ENCODE measurements around the gene TNNT2.

The TNNT2 gene

GRCh38 chr1:201345081-201345355 lies 32.5 kb downstream of the TNNT2 start:
- H3K4me2 ChIP-seq (ENCODE audit: insufficient read depth, low read length, poor library complexity, severe bottlenecking): no peak overlapping the region
- H2AFZ ChIP-seq (ENCODE audit: low read length): no peak overlapping the region
- H3K27ac ChIP-seq (replicated peaks; ENCODE audit: low read length): no peak overlapping the region
- H3K79me1 ChIP-seq (ENCODE audit: low read depth, low read length): no peaks in the 10 kb centered on the region
- no peak overlapping the region for H3K9ac ChIP-seq (ENCODE audit: low read depth, low read length, poor library complexity)
- no peak overlapping the region for H2BK12ac ChIP-seq (ENCODE audit: low read length)
- H2BK15ac ChIP-seq (ENCODE audit: low read length): no peak overlapping the region
- H4K8ac ChIP-seq (ENCODE audit: low read depth, low read length): no peak overlapping the region
- DNase-seq (ENCODE audit: low spot score): no peak
- no peak overlapping the region for H3K14ac ChIP-seq (ENCODE audit: low read length)
- H2AK5ac ChIP-seq (ENCODE audit: low read depth, low read length): no peak overlapping the region
- no peak overlapping the region for H2BK120ac ChIP-seq (ENCODE audit: low read depth, low read length)
- H3K18ac ChIP-seq (ENCODE audit: low read length): no peak overlapping the region
- no peaks in the 10 kb centered on the region for H3K9me3 ChIP-seq (replicated peaks in 1 of 2; ENCODE audit: control insufficient read depth in 2 of 2, insufficient read depth in 1 of 2, low read depth in 1 of 2, low read length in 2 of 2)
- H3K4ac ChIP-seq (ENCODE audit: low read length): no peak overlapping the region
- peaks cover 0 to 8% of the 10 kb centered on the region in 2 donors for H3K4me1 ChIP-seq (ENCODE audit: control insufficient read depth in 2 of 2, insufficient read depth in 1 of 2, low read depth in 1 of 2, low read length in 2 of 2)
- no peak overlapping the region for H3K23ac ChIP-seq (ENCODE audit: low read depth, low read length, poor library complexity)
- H3K36me3 ChIP-seq (replicated peaks in 1 of 2; ENCODE audit: control insufficient read depth in 2 of 2, insufficient read depth in 2 of 2, low read length in 2 of 2): no peaks in the 10 kb centered on the region
- no peak overlapping the region for H2BK5ac ChIP-seq (ENCODE audit: low read length)
- WGBS, 2 donors (ENCODE audit: extremely low coverage in 2 of 2, insufficient read length in 2 of 2, insufficient replicate concordance in 1 of 2): no CpG with 5 or more reads among the region's 5 CpGs
- H4K91ac ChIP-seq (ENCODE audit: low read depth, low read length, poor library complexity): no peak overlapping the region
- no peak overlapping the region for H3K4me3 ChIP-seq (ENCODE audit: low read length in 2 of 2)
- H3K27me3 ChIP-seq (ENCODE audit: control insufficient read depth in 3 of 3, insufficient read depth in 3 of 3, low read depth in 1 of 3, low read length in 3 of 3): peaks cover 0 to 18% (median 0%) of the 10 kb centered on the region in 3 experiments

- no peak overlapping the region for H2AK5ac ChIP-seq (ENCODE audit: low read depth, low read length)
- peak overlapping the region; percentile 23 for H3K18ac ChIP-seq (ENCODE audit: low read length)
- H3K4me1 ChIP-seq (ENCODE audit: control insufficient read depth in 2 of 2, insufficient read depth in 1 of 2, low read depth in 1 of 2, low read length in 2 of 2): peaks cover 0 to 7% of the 10 kb centered on the region in 2 donors
- H2BK120ac ChIP-seq (ENCODE audit: low read depth, low read length): no peak overlapping the region
- H3K4ac ChIP-seq (ENCODE audit: low read length): no peak overlapping the region
- H3K27me3 ChIP-seq (ENCODE audit: control insufficient read depth in 3 of 3, insufficient read depth in 3 of 3, low read depth in 1 of 3, low read length in 3 of 3): peaks cover 0 to 15% (median 0%) of the 10 kb centered on the region in 3 experiments
- no peak overlapping the region for H4K8ac ChIP-seq (ENCODE audit: low read depth, low read length)
- H3K4me3 ChIP-seq (ENCODE audit: low read length in 2 of 2): no peak overlapping the region
- no peak overlapping the region for H2BK15ac ChIP-seq (ENCODE audit: low read length)
- no peak overlapping the region for H4K91ac ChIP-seq (ENCODE audit: low read depth, low read length, poor library complexity)
- H3K4me2 ChIP-seq (ENCODE audit: insufficient read depth, low read length, poor library complexity, severe bottlenecking): no peak overlapping the region
- no peak overlapping the region for H3K9ac ChIP-seq (ENCODE audit: low read depth, low read length, poor library complexity)
- no peak for DNase-seq (ENCODE audit: low spot score)
- no peak overlapping the region for H3K23ac ChIP-seq (ENCODE audit: low read depth, low read length, poor library complexity)
- WGBS, 2 donors (ENCODE audit: extremely low coverage in 2 of 2, insufficient read length in 2 of 2, insufficient replicate concordance in 1 of 2): no CpG with 5 or more reads among the region's 7 CpGs
- H3K27ac ChIP-seq (replicated peaks; ENCODE audit: low read length): no peak overlapping the region
- H2BK5ac ChIP-seq (ENCODE audit: low read length): no peak overlapping the region
- H3K9me3 ChIP-seq (replicated peaks in 1 of 2; ENCODE audit: control insufficient read depth in 2 of 2, insufficient read depth in 1 of 2, low read depth in 1 of 2, low read length in 2 of 2): no peaks in the 10 kb centered on the region
- H2AFZ ChIP-seq (ENCODE audit: low read length): no peak overlapping the region
- no peak overlapping the region for H2BK12ac ChIP-seq (ENCODE audit: low read length)
- H3K36me3 ChIP-seq (replicated peaks in 1 of 2; ENCODE audit: control insufficient read depth in 2 of 2, insufficient read depth in 2 of 2, low read length in 2 of 2): no peaks in the 10 kb centered on the region
- no peak overlapping the region for H3K14ac ChIP-seq (ENCODE audit: low read length)
- H3K79me1 ChIP-seq (ENCODE audit: low read depth, low read length): no peaks in the 10 kb centered on the region
Observed at GRCh38 chr1:201344206-201345080, 33.0 kb downstream of the TNNT2 start.

- no peak overlapping the region for H3K23ac ChIP-seq (ENCODE audit: low read depth, low read length, poor library complexity)
- no peaks in the 10 kb centered on the region for H3K79me1 ChIP-seq (ENCODE audit: low read depth, low read length)
- H3K14ac ChIP-seq (ENCODE audit: low read length): no peak overlapping the region
- H3K27me3 ChIP-seq (ENCODE audit: control insufficient read depth in 3 of 3, insufficient read depth in 3 of 3, low read depth in 1 of 3, low read length in 3 of 3): peaks cover 0 to 9% (median 0%) of the 10 kb centered on the region in 3 experiments
- no peaks in the 10 kb centered on the region for H3K9me3 ChIP-seq (replicated peaks in 1 of 2; ENCODE audit: control insufficient read depth in 2 of 2, insufficient read depth in 1 of 2, low read depth in 1 of 2, low read length in 2 of 2)
- no CpG with 5 or more reads among the region's 1 CpG for WGBS, 2 donors (ENCODE audit: extremely low coverage in 2 of 2, insufficient read length in 2 of 2, insufficient replicate concordance in 1 of 2)
- H3K4me2 ChIP-seq (ENCODE audit: insufficient read depth, low read length, poor library complexity, severe bottlenecking): no peak overlapping the region
- no peak overlapping the region for H2BK5ac ChIP-seq (ENCODE audit: low read length)
- H3K4ac ChIP-seq (ENCODE audit: low read length): no peak overlapping the region
- H3K36me3 ChIP-seq (replicated peaks in 1 of 2; ENCODE audit: control insufficient read depth in 2 of 2, insufficient read depth in 2 of 2, low read length in 2 of 2): no peaks in the 10 kb centered on the region
- no peak overlapping the region for H2BK12ac ChIP-seq (ENCODE audit: low read length)
- no peak overlapping the region for H3K9ac ChIP-seq (ENCODE audit: low read depth, low read length, poor library complexity)
- H3K27ac ChIP-seq (replicated peaks; ENCODE audit: low read length): no peak overlapping the region
- no peak overlapping the region for H4K91ac ChIP-seq (ENCODE audit: low read depth, low read length, poor library complexity)
- no peak overlapping the region for H2AFZ ChIP-seq (ENCODE audit: low read length)
- H4K8ac ChIP-seq (ENCODE audit: low read depth, low read length): no peak overlapping the region
- no peak overlapping the region for H3K18ac ChIP-seq (ENCODE audit: low read length)
- no peak overlapping the region for H2BK120ac ChIP-seq (ENCODE audit: low read depth, low read length)
- no peak for DNase-seq (ENCODE audit: low spot score)
- no peak overlapping the region for H3K4me3 ChIP-seq (ENCODE audit: low read length in 2 of 2)
- H3K4me1 ChIP-seq (ENCODE audit: control insufficient read depth in 2 of 2, insufficient read depth in 1 of 2, low read depth in 1 of 2, low read length in 2 of 2): peaks cover 0 to 3% of the 10 kb centered on the region in 2 donors
- no peak overlapping the region for H2AK5ac ChIP-seq (ENCODE audit: low read depth, low read length)
- H2BK15ac ChIP-seq (ENCODE audit: low read length): no peak overlapping the region
Observed at GRCh38 chr1:201341377-201341776, 36.1 kb downstream of the TNNT2 start.

GRCh38 chr1:201336711-201337450 lies 40.6 kb downstream of the TNNT2 start:
- DNase-seq (ENCODE audit: low spot score): no peak
- Histone ChIP-seq H3K9me3 (replicated peaks in 1 of 2; ENCODE audit: control insufficient read depth in 2 of 2, insufficient read depth in 1 of 2, low read depth in 1 of 2, low read length in 2 of 2) (no peaks in the 10 kb centered on the region), H2BK12ac (ENCODE audit: low read length) (peak overlapping the region; percentile 16), H2AFZ (ENCODE audit: low read length) (no peak overlapping the region), H3K79me1 (ENCODE audit: low read depth, low read length) (no peaks in the 10 kb centered on the region), H4K8ac (ENCODE audit: low read depth, low read length) (no peak overlapping the region), H3K27me3 (ENCODE audit: control insufficient read depth in 3 of 3, insufficient read depth in 3 of 3, low read depth in 1 of 3, low read length in 3 of 3) (peaks cover 0 to 2% (median 0%) of the 10 kb centered on the region in 3 experiments), H3K23ac (ENCODE audit: low read depth, low read length, poor library complexity) (peak overlapping the region; percentile 74), H3K18ac (ENCODE audit: low read length) (peak overlapping the region; percentile 52), H3K36me3 (replicated peaks in 1 of 2; ENCODE audit: control insufficient read depth in 2 of 2, insufficient read depth in 2 of 2, low read length in 2 of 2) (no peaks in the 10 kb centered on the region), H3K9ac (ENCODE audit: low read depth, low read length, poor library complexity) (no peak overlapping the region), H3K4me2 (ENCODE audit: insufficient read depth, low read length, poor library complexity, severe bottlenecking) (no peak overlapping the region), H3K27ac (replicated peaks; ENCODE audit: low read length) (no peak overlapping the region), H4K91ac (ENCODE audit: low read depth, low read length, poor library complexity) (no peak overlapping the region), H3K14ac (ENCODE audit: low read length) (peak overlapping the region; percentile 74), H2BK5ac (ENCODE audit: low read length) (no peak overlapping the region), H3K4ac (ENCODE audit: low read length) (no peak overlapping the region), H2BK120ac (ENCODE audit: low read depth, low read length) (no peak overlapping the region), H2AK5ac (ENCODE audit: low read depth, low read length) (peak overlapping the region; percentile 26), H3K4me3 (ENCODE audit: low read length in 2 of 2) (no peak overlapping the region), H2BK15ac (ENCODE audit: low read length) (peak overlapping the region; percentile 18), H3K4me1 (ENCODE audit: control insufficient read depth in 2 of 2, insufficient read depth in 1 of 2, low read depth in 1 of 2, low read length in 2 of 2) (peaks cover 0 to 6% of the 10 kb centered on the region in 2 donors)
- no CpG with 5 or more reads among the region's 9 CpGs for WGBS, 2 donors (ENCODE audit: extremely low coverage in 2 of 2, insufficient read length in 2 of 2, insufficient replicate concordance in 1 of 2)

All from neuronal stem cell (in vitro differentiated cells).